Mucosa of stomach (tissue), 1 donor: ENCODE data around the gene CELSR3.

Source experiments
- H3K27me3 ChIP-seq: one replicate; pipeline ENCODE4 v1.7.0; 2013; ENCODE audit warnings: mild to moderate bottlenecking, low read length; ENCODE audit not compliant: control insufficient read depth, insufficient read depth
- H3K36me3 ChIP-seq: one replicate; pipeline ENCODE4 v1.7.0; 2013; ENCODE audit warnings: low read length; ENCODE audit not compliant: control insufficient read depth, insufficient read depth
- H3K4me1 ChIP-seq: one replicate; pipeline ENCODE4 v1.7.0; 2013; ENCODE audit warnings: mild to moderate bottlenecking, low read length; ENCODE audit not compliant: control insufficient read depth, insufficient read depth
- H3K4me3 ChIP-seq: one replicate; pipeline ENCODE4 v1.7.0; 2013; ENCODE audit warnings: low read length
- H3K9ac ChIP-seq: one replicate; pipeline ENCODE4 v1.7.0; 2013; ENCODE audit warnings: mild to moderate bottlenecking, low read length, moderate library complexity
- H3K9me3 ChIP-seq: one replicate; pipeline ENCODE4 v1.7.0; 2013; ENCODE audit warnings: mild to moderate bottlenecking, low read length, moderate library complexity; ENCODE audit not compliant: control insufficient read depth
- donor health status: Pancreatic carcinoma.

Gene CELSR3

GRCh38 chr3:48621461-48621869, 41.2 kb downstream of the CELSR3 start, which contains the start of gene TMEM89:
TMEM89 (minus strand) TSS chr3:48621769; CDS start chr3:48621756, 13 bp downstream.
- peaks cover 16% of the 10 kb centered on the region for H3K4me1 ChIP-seq
- peaks cover 9% of the 10 kb centered on the region for H3K9me3 ChIP-seq
- no peaks in the 10 kb centered on the region for H3K27me3 ChIP-seq
- no peak within 1 kb of the TSS for H3K4me3 ChIP-seq
- no peaks in the 10 kb centered on the region for H3K36me3 ChIP-seq
- no peak within 1 kb of the TSS for H3K9ac ChIP-seq

GRCh38 chr3:48619541-48620524, 42.9 kb downstream of the CELSR3 start:
- H3K9ac ChIP-seq: no peak overlapping the region
- H3K27me3 ChIP-seq: no peaks in the 10 kb centered on the region
- peaks cover 16% of the 10 kb centered on the region for H3K4me1 ChIP-seq
- no peak overlapping the region for H3K4me3 ChIP-seq
- no peaks in the 10 kb centered on the region for H3K36me3 ChIP-seq
- H3K9me3 ChIP-seq: peaks cover 9% of the 10 kb centered on the region

DNA sequence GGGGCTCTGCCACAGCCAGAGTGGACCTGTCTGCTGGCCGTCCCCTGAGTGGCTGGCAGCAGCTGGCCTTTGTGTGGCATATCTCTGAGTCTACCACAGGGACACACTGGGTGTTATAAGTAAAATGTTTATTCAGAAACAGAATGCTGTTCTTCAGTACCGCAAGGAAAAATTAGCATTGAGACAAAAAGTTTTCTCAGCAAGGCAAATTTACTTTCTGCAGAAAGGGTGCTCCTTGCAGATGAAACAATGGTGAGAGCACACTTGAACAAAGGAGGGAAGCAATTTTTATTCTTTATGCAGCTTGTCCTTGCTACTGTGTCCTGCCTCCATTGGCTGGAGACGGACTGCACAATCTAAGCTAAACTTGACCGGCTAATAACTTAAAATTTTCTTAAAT, 45.1 kb downstream of the CELSR3 start:
- Histone ChIP-seq H3K4me1 (peaks cover 6% of the 10 kb centered on the region), H3K9me3 (peaks cover 9% of the 10 kb centered on the region), H3K27me3 (no peaks in the 10 kb centered on the region), H3K4me3 (no peak overlapping the region), H3K9ac (no peak overlapping the region), H3K36me3 (no peaks in the 10 kb centered on the region)

DNA sequence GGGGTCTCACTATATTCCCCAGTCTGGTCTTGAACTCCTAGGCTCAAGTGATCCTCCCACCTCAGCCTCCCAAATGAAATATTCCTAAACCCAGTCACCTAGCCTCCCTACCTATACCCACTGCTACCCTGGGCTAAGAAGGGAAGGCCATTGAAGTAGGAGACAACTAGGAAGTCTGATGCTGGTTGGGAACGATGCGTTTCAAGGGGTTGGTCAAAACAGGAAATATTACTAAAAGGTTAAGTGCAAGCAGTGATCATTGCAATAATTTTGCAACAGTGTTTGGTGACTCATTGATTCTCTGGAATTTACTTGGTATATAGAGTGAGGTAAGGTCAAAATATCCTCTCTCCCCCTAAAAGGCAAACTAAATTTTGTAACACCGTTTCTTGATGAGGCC, 48.6 kb downstream of the CELSR3 start:
- H3K4me1 ChIP-seq: no peaks in the 10 kb centered on the region
- H3K4me3 ChIP-seq: no peak overlapping the region
- no peaks in the 10 kb centered on the region for H3K36me3 ChIP-seq
- H3K9ac ChIP-seq: no peak overlapping the region
- peaks cover 3% of the 10 kb centered on the region for H3K27me3 ChIP-seq
- H3K9me3 ChIP-seq: peaks cover 9% of the 10 kb centered on the region

DNA sequence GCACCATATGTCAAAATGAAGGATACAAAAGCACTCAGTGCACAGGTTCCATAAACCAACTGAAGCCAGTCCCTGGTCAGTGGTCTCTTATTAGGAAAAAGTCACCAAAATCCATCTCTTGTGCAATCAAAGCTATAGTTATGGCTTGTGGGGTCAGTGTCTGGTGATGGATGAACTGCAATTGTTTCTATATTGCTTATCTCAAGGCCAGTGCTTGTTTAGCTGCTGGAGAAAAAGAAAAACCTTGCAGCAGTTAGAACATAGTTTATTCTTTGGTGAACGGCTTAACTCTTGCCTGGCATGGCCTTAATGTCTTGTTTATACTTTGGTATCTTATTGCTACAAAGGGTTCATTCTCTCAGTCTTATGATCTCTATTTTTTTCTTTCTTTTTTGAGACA, 50.4 kb downstream of the CELSR3 start:
- Histone ChIP-seq H3K27me3 (peaks cover 3% of the 10 kb centered on the region), H3K4me3 (no peak overlapping the region), H3K36me3 (no peaks in the 10 kb centered on the region)

DNA sequence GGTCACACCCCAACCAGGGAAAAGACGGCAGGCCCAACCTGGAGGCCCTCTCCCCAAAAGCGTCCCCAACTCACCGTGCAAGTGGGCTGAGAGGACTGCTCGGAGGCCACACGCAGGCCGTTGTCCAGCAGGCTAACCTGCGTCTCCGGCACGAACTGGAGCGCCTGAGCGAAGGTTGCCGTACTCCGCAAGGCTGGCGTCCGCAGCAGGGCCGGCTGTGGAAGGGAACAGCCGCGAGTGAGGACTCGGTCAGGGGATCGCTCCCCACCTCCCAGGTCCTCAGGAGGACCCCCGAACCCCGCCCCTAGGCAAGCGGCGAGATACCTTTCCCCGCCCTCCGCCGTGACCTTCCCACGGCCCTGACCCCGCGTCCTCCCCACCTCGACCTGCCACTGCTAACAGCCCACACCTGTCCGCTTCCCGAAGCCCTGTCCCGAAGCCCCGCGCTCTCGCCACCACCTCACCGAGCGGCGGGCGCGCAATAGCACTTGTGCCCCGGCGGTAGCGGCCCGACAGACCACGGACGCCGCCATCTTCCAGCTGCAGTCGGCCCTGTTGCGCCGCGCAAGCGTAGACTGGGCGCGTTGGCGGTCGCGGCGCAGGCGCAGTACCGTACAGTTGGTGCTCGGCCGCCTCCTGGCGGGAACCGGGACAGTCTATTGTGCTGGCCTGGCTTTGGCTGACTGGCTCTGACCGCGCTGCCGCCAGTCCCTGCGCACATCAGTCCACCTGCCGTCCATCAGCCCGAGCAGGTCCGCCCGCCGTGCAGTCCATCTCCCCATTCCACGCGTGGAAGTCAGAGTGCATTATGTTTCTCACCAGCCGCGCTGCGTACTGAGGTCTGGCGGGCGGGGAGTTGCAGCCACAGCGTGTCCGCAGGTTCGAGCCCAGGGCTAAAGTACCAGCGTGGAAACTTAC, 53.3 kb downstream of the CELSR3 start, which contains the start of gene UQCRC1:
TSS of gene UQCRC1 (minus strand) at position 559 of the 918 bp plus-strand sequence. CDS start at position 533, 26 bp downstream.
- H3K9ac ChIP-seq: peak within 1 kb of the TSS; percentile 95
- peak within 1 kb of the TSS; percentile 51 for H3K4me3 ChIP-seq
- H3K4me1 ChIP-seq: no peaks in the 10 kb centered on the region
- peaks cover 1% of the 10 kb centered on the region for H3K36me3 ChIP-seq
- H3K27me3 ChIP-seq: peaks cover 3% of the 10 kb centered on the region
- H3K9me3 ChIP-seq: no peaks in the 10 kb centered on the region

More for the DNA sequence above, 50.4 kb downstream of the CELSR3 start:
- Histone ChIP-seq H3K9me3 (peaks cover 3% of the 10 kb centered on the region), H3K9ac (no peak overlapping the region), H3K4me1 (no peaks in the 10 kb centered on the region)

DNA sequence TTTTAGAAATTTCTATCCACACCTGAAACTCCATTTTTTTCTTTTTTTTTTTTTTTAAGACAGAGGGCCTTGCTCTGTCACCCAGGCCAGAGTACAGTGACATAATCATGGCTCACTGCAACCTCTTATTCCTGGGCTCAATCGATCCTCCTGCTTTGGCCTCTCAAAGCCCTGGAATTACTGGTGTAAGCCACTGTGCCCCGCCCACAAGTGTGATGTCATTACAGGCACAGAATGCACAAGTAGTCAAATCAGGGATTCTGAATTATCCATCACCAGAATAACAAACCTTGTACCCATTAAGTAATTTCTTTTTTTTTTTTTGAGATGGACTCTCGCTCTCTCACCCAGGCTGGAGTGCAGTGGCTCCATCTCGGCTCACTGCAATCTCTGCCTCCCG, 55.2 kb downstream of the CELSR3 start:
- H3K36me3 ChIP-seq: peaks cover 16% of the 10 kb centered on the region

DNA sequence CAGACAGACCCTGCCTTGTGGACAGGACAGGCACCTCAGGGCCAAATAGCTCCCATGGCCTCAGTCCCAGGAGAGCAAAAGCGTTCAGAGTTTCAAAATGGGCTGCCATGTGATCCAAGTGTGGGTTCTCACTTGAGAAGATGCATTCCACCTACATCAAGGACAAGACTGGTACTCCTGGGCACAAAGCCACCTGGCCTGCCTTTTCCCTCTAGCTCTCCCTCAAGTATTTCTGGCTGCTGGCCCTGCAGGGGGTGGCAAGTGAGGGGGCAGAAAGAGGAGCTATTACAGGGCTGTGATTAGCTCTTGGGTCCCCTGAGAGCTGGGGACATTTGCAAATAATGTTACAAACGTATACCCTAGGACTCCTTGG, 61.1 kb downstream of the CELSR3 start:
- no peaks in the 10 kb centered on the region for H3K27me3 ChIP-seq
- H3K4me3 ChIP-seq: no peak overlapping the region
- H3K9me3 ChIP-seq: no peaks in the 10 kb centered on the region
- H3K36me3 ChIP-seq: peaks cover 48% of the 10 kb centered on the region
- H3K4me1 ChIP-seq: peaks cover 10% of the 10 kb centered on the region
- H3K9ac ChIP-seq: no peak overlapping the region

More for the DNA sequence above, 55.2 kb downstream of the CELSR3 start:
- H3K9ac ChIP-seq: no peak overlapping the region
- peaks cover 3% of the 10 kb centered on the region for H3K27me3 ChIP-seq
- H3K4me3 ChIP-seq: no peak overlapping the region
- H3K4me1 ChIP-seq: no peaks in the 10 kb centered on the region
- H3K9me3 ChIP-seq: no peaks in the 10 kb centered on the region

DNA sequence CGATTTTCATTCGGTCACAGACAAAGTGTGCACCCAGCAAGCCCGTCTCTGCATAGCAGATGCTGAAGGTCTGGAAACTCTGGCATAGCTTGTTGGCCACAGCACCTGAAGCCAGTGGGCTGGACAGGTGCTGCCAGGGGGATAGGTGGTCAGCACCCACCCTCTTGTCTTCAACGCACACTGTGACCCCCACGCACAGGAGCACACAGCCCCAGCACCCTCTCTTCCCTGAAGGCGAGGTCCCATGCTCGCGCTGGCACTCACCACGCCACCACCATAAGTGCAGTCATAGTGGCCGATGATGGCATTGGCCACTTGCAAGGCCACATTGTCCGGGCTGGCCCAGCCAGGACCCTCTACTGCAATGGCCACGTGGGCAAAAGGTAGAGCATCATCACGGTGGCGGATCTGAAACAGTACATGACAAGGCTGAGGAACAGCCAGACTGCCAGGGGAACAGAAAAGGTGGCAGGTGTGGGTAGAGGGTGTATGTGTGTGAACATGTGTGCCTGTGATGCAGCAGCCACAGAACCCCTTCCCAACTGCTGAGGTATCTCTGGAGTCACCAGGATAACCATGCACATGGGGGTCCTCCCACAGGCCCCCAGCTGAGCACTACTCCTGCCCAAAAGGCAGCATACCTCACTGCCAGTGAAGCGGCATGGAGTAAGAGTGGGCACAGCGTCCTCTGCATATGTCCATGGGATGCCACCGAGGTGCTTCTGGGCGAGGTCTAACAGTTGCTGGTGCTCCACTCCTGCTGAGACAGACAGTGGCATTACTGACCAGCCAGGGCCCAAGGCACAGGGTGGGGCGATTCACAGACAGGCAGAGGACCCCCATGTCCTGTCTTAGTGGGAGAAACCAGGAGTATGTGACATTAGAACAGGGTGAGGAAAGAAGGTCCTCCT, 61.7 kb downstream of the CELSR3 start:
- H3K27me3 ChIP-seq: no peaks in the 10 kb centered on the region
- peaks cover 10% of the 10 kb centered on the region for H3K4me1 ChIP-seq
- H3K36me3 ChIP-seq: peaks cover 48% of the 10 kb centered on the region
- H3K9ac ChIP-seq: no peak overlapping the region
- H3K4me3 ChIP-seq: no peak overlapping the region
- no peaks in the 10 kb centered on the region for H3K9me3 ChIP-seq

DNA sequence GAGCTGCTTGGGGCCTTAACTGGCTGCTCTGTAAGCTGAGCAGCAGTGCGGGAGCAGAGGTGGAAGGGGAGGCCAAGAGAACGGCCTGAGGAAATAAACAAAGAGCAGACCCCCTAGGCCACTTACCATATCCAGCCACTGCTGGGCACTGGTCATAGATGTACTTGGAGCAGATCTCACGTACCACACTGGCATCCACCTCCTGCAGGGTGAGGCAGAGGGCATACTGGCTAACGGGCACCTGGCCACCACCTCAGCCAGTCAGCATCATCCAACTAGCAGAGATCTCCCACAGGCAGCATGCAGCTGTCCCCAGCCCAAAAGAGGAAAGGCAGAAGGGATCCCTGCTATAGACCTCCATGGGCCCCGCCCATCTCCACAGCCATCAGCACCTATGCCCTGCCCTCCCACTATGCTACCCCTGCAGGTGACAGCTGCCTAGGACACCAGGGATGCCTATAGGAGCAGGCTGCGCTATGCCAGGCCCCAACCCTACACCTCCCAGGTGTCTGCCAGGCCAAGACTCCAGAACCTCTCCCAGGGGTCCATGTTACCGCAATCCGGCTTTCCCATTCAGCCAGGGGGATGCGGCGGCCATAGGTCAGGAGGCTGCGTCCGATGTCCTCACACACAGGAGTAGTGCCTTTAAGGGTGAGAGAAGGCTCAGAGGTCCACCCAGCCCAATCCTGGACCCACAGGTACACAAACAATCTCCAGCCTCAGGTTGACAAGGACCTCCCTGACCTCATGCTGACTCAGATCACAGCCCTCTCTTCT, 63.0 kb downstream of the CELSR3 start:
- H3K9me3 ChIP-seq: no peaks in the 10 kb centered on the region
- no peak overlapping the region for H3K4me3 ChIP-seq
- peak overlapping the region; percentile 17 for H3K9ac ChIP-seq
- peaks cover 48% of the 10 kb centered on the region for H3K36me3 ChIP-seq
- peaks cover 10% of the 10 kb centered on the region for H3K27me3 ChIP-seq
- peaks cover 19% of the 10 kb centered on the region for H3K4me1 ChIP-seq
